Measurements from ENCODE around the gene PLET1.

PLET1 gene

GRCh38 chr11:112228706-112229105, 32.0 kb downstream of the PLET1 start:
- H3K4me3 ChIP-seq (ENCODE audit: insufficient read depth, low read length, poor library complexity, severe bottlenecking), result no peak overlapping the region
- H3K36me3 ChIP-seq (ENCODE audit: low read length), result peaks cover 9% of the 10 kb centered on the region; the same call in 1 of the 2 replicates
- no peaks in the 10 kb centered on the region for H4K20me1 ChIP-seq (ENCODE audit: low read depth, low read length)
- H2AFZ ChIP-seq (ENCODE audit: low read depth, low read length, severe bottlenecking), result no peak overlapping the region
- no peaks in the 10 kb centered on the region for H3K9me3 ChIP-seq (ENCODE audit: insufficient read depth, low read length)
- no peaks in the 10 kb centered on the region for H3F3A ChIP-seq (ENCODE audit: insufficient read depth)
- H3K27me3 ChIP-seq (ENCODE audit: low read length), result no peaks in the 10 kb centered on the region
- H3K4me2 ChIP-seq (ENCODE audit: low read depth, low read length, poor library complexity, severe bottlenecking), result no peak overlapping the region
- H3K9ac ChIP-seq (ENCODE audit: low read length), result no peak overlapping the region
- no peaks in the 10 kb centered on the region for H3K9me2 ChIP-seq (replicated peaks; ENCODE audit: insufficient read depth, low read length)
- peaks cover 25% of the 10 kb centered on the region for H3K79me2 ChIP-seq (ENCODE audit: insufficient read depth, low read length)
- no peak overlapping the region for H3K27ac ChIP-seq (ENCODE audit: low read depth, low read length)
- TF ChIP-seq CTCF (IDR thresholded peaks at IDR 0.05; ENCODE audit: insufficient read depth, low read length, poor library complexity, severe bottlenecking) (no peak), EZH2phosphoT487 (conservative IDR thresholded peaks at IDR 0.05; ENCODE audit: low read length) (no peak)

- H4K20me1 ChIP-seq (ENCODE audit: low read depth, low read length), result no peaks in the 10 kb centered on the region
- no peaks in the 10 kb centered on the region for H3K9me2 ChIP-seq (replicated peaks; ENCODE audit: insufficient read depth, low read length)
- no peaks in the 10 kb centered on the region for H3F3A ChIP-seq (ENCODE audit: insufficient read depth)
- no peaks in the 10 kb centered on the region for H3K9me3 ChIP-seq (ENCODE audit: insufficient read depth, low read length)
- H3K27me3 ChIP-seq (ENCODE audit: low read length), result no peaks in the 10 kb centered on the region
- H2AFZ ChIP-seq (ENCODE audit: low read depth, low read length, severe bottlenecking), result no peak overlapping the region
- H3K36me3 ChIP-seq (ENCODE audit: low read length), result peaks cover 6% of the 10 kb centered on the region; the same call in 1 of the 2 replicates
- peak overlapping the region; percentile 100 for H3K4me2 ChIP-seq (ENCODE audit: low read depth, low read length, poor library complexity, severe bottlenecking)
- TF ChIP-seq CTCF (IDR thresholded peaks at IDR 0.05; ENCODE audit: insufficient read depth, low read length, poor library complexity, severe bottlenecking) (no peak), EZH2phosphoT487 (conservative IDR thresholded peaks at IDR 0.05; ENCODE audit: low read length) (no peak)
- H3K79me2 ChIP-seq (ENCODE audit: insufficient read depth, low read length), result peaks cover 25% of the 10 kb centered on the region
- no peak overlapping the region for H3K27ac ChIP-seq (ENCODE audit: low read depth, low read length)
- peak overlapping the region; percentile 89 for H3K9ac ChIP-seq (ENCODE audit: low read length)
- peak overlapping the region; percentile 94 for H3K4me3 ChIP-seq (ENCODE audit: insufficient read depth, low read length, poor library complexity, severe bottlenecking)
These were observed 33.2 kb downstream of the PLET1 start for GRCh38 chr11:112227471-112227870.

GRCh38 chr11:112226831-112227401, 33.7 kb downstream of the PLET1 start:
- Histone ChIP-seq H3K4me3 (ENCODE audit: insufficient read depth, low read length, poor library complexity, severe bottlenecking) (peak overlapping the region; percentile 94), H3K27ac (ENCODE audit: low read depth, low read length) (peak overlapping the region; percentile 78)
- TF ChIP-seq CTCF (IDR thresholded peaks at IDR 0.05; ENCODE audit: insufficient read depth, low read length, poor library complexity, severe bottlenecking) (no peak), EZH2phosphoT487 (conservative IDR thresholded peaks at IDR 0.05; ENCODE audit: low read length) (no peak)

More at GRCh38 chr11:112226831-112227401, 33.7 kb downstream of the PLET1 start:
- Histone ChIP-seq H3K36me3 (ENCODE audit: low read length) (peaks cover 6% of the 10 kb centered on the region; the same call in 1 of the 2 replicates), H2AFZ (ENCODE audit: low read depth, low read length, severe bottlenecking) (peak overlapping the region; percentile 85), H4K20me1 (ENCODE audit: low read depth, low read length) (no peaks in the 10 kb centered on the region), H3K4me2 (ENCODE audit: low read depth, low read length, poor library complexity, severe bottlenecking) (peak overlapping the region; percentile 100), H3K9me3 (ENCODE audit: insufficient read depth, low read length) (no peaks in the 10 kb centered on the region), H3K9ac (ENCODE audit: low read length) (peak overlapping the region; percentile 89), H3F3A (ENCODE audit: insufficient read depth) (no peaks in the 10 kb centered on the region), H3K79me2 (ENCODE audit: insufficient read depth, low read length) (peaks cover 25% of the 10 kb centered on the region), H3K9me2 (replicated peaks; ENCODE audit: insufficient read depth, low read length) (no peaks in the 10 kb centered on the region), H3K27me3 (ENCODE audit: low read length) (no peaks in the 10 kb centered on the region)
